GM12874 (cell line): ENCODE results near the gene SDR42E2.

ENCODE experiments used
- TF ChIP-seq, protein P1 (sequence below): IDR thresholded peaks from 2 replicates; pipeline ENCODE4 v1.5.1; 2011; ENCODE audit warnings: low read depth, mild to moderate bottlenecking, control low read depth, low read length, moderate library complexity; ENCODE audit not compliant: insufficient read depth

The SDR42E2 gene

DNA sequence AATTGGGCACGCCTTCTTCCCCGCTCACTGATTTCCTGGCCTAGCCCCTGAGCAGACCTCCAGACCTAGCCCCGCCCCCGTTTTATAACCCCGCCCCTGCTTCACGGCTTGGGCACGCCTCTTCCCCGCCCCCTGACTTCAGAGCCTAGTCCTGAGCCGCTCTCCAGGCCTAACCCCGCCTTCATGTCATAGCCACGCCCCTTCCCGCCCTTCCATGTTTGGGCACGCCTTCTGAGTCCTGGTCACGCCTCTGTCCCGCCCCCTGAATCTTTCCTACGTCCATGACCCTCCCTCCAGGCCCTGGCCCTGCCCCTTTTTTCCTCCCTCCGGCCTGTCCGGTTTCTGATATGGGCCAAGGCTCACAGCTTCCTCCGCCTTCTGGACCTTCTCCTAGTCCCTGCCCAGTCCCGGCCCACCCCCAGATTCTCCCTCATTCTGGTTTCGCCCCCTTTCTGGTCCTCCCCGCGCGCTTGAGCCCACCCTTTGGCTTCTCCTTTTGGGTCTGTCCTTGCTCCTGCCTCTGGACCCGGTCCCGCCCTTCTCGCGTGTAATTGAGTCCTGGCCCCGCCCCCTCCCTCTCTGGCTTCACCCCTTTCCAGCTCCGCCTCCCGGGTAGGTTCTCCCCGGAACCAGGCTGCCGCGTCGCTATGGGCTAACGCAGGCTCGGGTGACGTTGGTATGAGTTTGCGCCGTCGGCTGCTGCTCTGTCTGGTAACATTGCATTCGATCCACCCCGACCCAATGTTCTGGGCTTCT is 28.6 kb downstream of the SDR42E2 start:
- TF ChIP-seq, protein P1, sequence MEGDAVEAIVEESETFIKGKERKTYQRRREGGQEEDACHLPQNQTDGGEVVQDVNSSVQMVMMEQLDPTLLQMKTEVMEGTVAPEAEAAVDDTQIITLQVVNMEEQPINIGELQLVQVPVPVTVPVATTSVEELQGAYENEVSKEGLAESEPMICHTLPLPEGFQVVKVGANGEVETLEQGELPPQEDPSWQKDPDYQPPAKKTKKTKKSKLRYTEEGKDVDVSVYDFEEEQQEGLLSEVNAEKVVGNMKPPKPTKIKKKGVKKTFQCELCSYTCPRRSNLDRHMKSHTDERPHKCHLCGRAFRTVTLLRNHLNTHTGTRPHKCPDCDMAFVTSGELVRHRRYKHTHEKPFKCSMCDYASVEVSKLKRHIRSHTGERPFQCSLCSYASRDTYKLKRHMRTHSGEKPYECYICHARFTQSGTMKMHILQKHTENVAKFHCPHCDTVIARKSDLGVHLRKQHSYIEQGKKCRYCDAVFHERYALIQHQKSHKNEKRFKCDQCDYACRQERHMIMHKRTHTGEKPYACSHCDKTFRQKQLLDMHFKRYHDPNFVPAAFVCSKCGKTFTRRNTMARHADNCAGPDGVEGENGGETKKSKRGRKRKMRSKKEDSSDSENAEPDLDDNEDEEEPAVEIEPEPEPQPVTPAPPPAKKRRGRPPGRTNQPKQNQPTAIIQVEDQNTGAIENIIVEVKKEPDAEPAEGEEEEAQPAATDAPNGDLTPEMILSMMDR, result no peak

DNA sequence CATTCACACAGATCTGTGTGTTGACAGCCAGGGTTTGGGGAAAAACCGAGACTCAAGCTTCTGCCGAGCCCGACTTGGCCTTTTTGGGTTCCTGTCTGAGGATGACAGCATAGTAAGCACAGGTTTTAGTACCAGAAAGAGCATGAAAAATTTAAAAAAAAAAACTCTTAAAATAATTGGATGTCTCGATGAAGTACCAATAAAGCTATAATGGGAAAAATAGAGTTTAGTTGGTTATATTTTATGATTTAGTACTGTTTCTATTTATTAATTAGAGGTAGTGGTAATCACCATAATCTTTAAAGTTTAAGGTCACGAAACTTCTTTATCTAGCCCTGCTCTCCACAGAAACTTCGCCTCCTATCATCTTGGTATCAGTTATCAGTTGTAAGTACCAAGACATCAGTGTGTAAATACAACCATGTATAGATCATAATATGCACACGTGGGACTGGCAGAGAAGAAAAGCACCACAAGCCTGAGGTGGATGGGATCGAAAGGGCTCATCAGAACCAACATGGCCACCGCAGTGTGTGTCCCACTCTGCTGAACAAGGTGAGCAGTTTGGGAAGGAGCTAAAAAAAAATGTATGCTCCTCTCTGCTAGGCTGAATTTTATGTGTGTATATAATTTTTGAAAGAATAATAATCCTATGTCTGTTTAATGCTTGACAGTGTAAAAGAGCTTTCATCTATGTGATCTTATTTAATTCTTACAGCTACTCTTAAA is 29.4 kb downstream of the SDR42E2 start:
- TF ChIP-seq, protein P1, result no peak

DNA sequence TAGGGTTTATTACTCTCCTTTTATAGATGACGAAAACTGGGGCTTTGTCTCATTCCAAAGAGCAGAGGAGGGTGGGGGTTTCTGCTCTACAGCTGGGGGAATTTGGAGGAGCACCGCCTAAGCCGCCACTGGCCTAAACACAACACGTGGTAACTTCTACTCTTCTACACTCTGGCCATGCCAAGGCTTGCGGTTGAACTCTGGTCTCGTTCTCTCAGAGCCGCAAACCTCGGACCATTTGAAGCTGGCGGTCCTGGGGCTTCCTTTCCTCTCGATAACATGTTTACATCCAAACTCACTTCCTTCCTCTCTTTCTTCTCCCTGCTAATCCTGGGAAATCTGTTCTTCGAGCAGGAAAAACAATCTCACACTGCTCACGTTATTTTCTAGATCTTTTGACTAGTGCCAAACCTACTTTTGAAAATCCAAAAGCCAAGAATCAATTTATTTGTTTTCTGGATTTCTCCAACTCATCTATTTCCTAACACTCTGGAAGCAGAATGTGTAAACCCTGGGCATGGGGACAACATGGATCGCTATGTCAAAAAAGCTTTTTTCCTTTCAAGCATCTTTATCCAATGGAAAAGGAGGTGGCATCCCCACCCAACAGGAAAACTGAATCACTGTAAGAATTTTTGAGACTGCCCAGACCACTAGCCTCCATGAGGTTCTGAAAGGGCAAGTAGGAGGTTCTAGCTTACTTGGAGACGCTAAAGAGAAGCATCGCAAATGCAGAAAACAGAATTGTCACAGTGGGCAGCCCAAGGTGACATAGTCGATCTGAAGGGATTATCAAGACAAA is 30.2 kb downstream of the SDR42E2 start:
- TF ChIP-seq, protein P1, result no peak

DNA sequence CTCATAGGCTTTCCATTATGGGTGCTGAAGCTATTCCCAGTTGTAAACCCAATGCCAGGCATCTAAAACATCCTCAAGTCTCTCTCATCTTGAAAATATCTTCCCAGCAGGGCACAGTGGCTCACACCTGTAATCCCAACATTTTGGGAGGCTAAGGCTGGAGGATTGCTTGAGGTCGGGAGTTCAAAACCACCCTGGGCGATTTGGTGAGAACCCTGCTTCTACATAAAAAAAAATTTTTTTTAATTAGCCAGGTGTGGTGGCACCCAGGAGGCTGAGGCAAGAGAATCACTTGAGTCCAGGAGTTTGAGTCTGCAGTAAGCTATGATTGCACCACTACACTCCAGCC is 30.7 kb downstream of the SDR42E2 start:
- TF ChIP-seq, protein P1, result no peak

DNA sequence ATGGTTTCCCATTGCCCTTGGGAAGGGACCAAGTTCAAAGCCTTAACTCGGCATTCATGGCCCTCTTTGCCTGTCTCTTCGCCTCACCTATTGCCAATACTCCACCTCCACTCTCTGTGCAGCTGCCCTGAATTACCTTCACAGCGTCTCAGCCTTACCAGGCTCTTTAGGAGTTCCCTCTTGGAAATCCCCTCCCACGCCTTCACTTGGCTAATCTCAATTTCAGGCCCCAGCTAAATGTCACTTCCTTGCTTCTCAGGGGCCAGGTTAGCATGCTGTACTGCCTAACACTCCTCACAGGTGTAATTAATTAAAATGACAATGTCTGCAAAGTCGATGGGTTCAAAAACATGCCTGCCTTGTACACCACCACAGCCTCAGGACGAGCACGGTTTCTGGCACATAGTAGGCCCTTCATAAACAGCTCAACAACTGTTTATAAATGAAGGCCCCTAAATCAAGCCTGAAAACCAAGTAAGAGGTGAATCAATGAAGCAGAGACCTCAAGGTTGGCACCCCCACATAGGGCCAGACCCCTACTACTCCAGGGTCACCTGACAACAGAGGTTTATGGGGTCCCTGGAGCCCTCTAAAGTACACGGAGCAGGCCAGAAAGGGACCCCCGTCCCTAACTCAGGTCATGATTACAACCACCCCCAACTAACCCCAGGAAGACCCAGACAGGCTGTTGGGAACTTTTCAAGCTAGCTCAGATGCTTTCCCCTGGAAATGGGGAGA is 32.6 kb downstream of the SDR42E2 start:
- TF ChIP-seq, protein P1, result no peak

DNA sequence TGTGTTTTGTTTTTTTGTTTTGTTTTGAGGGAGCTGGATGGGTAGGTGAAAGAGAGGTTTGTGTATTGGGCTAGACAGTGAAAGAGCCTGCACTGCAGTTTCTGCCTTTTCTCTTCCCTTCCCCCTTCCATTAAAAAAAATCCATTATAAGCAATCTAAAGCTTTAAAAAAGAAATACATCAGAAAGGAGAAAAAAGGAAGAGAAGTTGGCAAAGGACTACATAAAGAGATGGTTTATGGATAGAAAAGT is 33.1 kb downstream of the SDR42E2 start:
- TF ChIP-seq, protein P1, result no peak
